ENCODE measurements around the gene PER2.
"Not testable (repeated sequence)": the region's sequence is repeated elsewhere in the genome, so short reads cannot be mapped to it uniquely, and the experiment has no call there.

Gene PER2

GRCh38 chr2:238331916-238332315 is 43.5 kb upstream of the PER2 start:
- Histone ChIP-seq H3K27me3 (ENCODE audit: insufficient read depth, insufficient read length) (no peaks in the 10 kb centered on the region), H3K36me3 (ENCODE audit: insufficient read depth, insufficient read length, low read length) (peaks cover 73% of the 10 kb centered on the region), H3K4me1 (ENCODE audit: insufficient read depth, insufficient read length) (no peaks in the 10 kb centered on the region), H3K4me3 (ENCODE audit: insufficient read length, low read depth) (no peak overlapping the region), H3K9me3 (ENCODE audit: insufficient read depth, low read length) (no peaks in the 10 kb centered on the region), H3K9ac (ENCODE audit: insufficient read length, low read depth) (no peak overlapping the region)
- TF ChIP-seq SUZ12 (IDR thresholded peaks at IDR 0.05; ENCODE audit: extremely low read depth, insufficient read depth, insufficient read length) (no peak), ZNF274 (IDR thresholded peaks at IDR 0.05; ENCODE audit: low read depth, low read length) (no peak), YY1 (IDR thresholded peaks at IDR 0.05; ENCODE audit: insufficient read depth, insufficient read length) (no peak)
- DNase-seq (ENCODE audit: low read depth, low spot score): no peak

- H3K27me3 ChIP-seq (ENCODE audit: insufficient read depth, insufficient read length): no peaks in the 10 kb centered on the region
- H3K4me1 ChIP-seq (ENCODE audit: insufficient read depth, insufficient read length): no peaks in the 10 kb centered on the region
- H3K9ac ChIP-seq (ENCODE audit: insufficient read length, low read depth): no peak overlapping the region
- no peak overlapping the region for H3K4me3 ChIP-seq (ENCODE audit: insufficient read length, low read depth)
- no peak for TF ChIP-seq YY1 (IDR thresholded peaks at IDR 0.05; ENCODE audit: insufficient read depth, insufficient read length)
- TF ChIP-seq ZNF274 (IDR thresholded peaks at IDR 0.05; ENCODE audit: low read depth, low read length): no peak
- no peak for TF ChIP-seq SUZ12 (IDR thresholded peaks at IDR 0.05; ENCODE audit: extremely low read depth, insufficient read depth, insufficient read length)
- peaks cover 79% of the 10 kb centered on the region for H3K36me3 ChIP-seq (ENCODE audit: insufficient read depth, insufficient read length, low read length)
- no peaks in the 10 kb centered on the region for H3K9me3 ChIP-seq (ENCODE audit: insufficient read depth, low read length)
- DNase-seq (ENCODE audit: low read depth, low spot score): no peak
Measured at GRCh38 chr2:238330391-238330790, 42.0 kb upstream of the PER2 start.

- Histone ChIP-seq H3K27me3 (ENCODE audit: insufficient read depth, insufficient read length) (no peaks in the 10 kb centered on the region), H3K36me3 (ENCODE audit: insufficient read depth, insufficient read length, low read length) (peaks cover 68% of the 10 kb centered on the region), H3K4me1 (ENCODE audit: insufficient read depth, insufficient read length) (no peaks in the 10 kb centered on the region), H3K9ac (ENCODE audit: insufficient read length, low read depth) (no peak overlapping the region), H3K9me3 (ENCODE audit: insufficient read depth, low read length) (no peaks in the 10 kb centered on the region), H3K4me3 (ENCODE audit: insufficient read length, low read depth) (no peak overlapping the region)
- DNase-seq (ENCODE audit: low read depth, low spot score): no peak
- TF ChIP-seq ZNF274 (IDR thresholded peaks at IDR 0.05; ENCODE audit: low read depth, low read length): no peak
- TF ChIP-seq SUZ12 (IDR thresholded peaks at IDR 0.05; ENCODE audit: extremely low read depth, insufficient read depth, insufficient read length): no peak
- TF ChIP-seq YY1 (IDR thresholded peaks at IDR 0.05; ENCODE audit: insufficient read depth, insufficient read length): no peak
Measured at GRCh38 chr2:238327751-238328150, 39.3 kb upstream of the PER2 start.

- Histone ChIP-seq H3K36me3 (ENCODE audit: insufficient read depth, insufficient read length, low read length) (peaks cover 63% of the 10 kb centered on the region), H3K4me3 (ENCODE audit: insufficient read length, low read depth) (no peak overlapping the region), H3K9me3 (ENCODE audit: insufficient read depth, low read length) (no peaks in the 10 kb centered on the region), H3K27me3 (ENCODE audit: insufficient read depth, insufficient read length) (peaks cover 2% of the 10 kb centered on the region), H3K9ac (ENCODE audit: insufficient read length, low read depth) (no peak overlapping the region), H3K4me1 (ENCODE audit: insufficient read depth, insufficient read length) (peaks cover under 1% of the 10 kb centered on the region)
- TF ChIP-seq ZNF274 (IDR thresholded peaks at IDR 0.05; ENCODE audit: low read depth, low read length): no peak
- TF ChIP-seq SUZ12 (IDR thresholded peaks at IDR 0.05; ENCODE audit: extremely low read depth, insufficient read depth, insufficient read length): no peak
- DNase-seq (ENCODE audit: low read depth, low spot score): no peak
Measured at GRCh38 chr2:238326801-238327365, 38.5 kb upstream of the PER2 start.

GRCh38 chr2:238325694-238326093 is 37.3 kb upstream of the PER2 start:
- Histone ChIP-seq H3K4me1 (ENCODE audit: insufficient read depth, insufficient read length) (peaks cover 5% of the 10 kb centered on the region), H3K4me3 (ENCODE audit: insufficient read length, low read depth) (no peak overlapping the region), H3K9ac (ENCODE audit: insufficient read length, low read depth) (no peak overlapping the region), H3K9me3 (ENCODE audit: insufficient read depth, low read length) (no peaks in the 10 kb centered on the region), H3K36me3 (ENCODE audit: insufficient read depth, insufficient read length, low read length) (peaks cover 58% of the 10 kb centered on the region), H3K27me3 (ENCODE audit: insufficient read depth, insufficient read length) (peaks cover 12% of the 10 kb centered on the region)
- TF ChIP-seq YY1 (IDR thresholded peaks at IDR 0.05; ENCODE audit: insufficient read depth, insufficient read length): no peak
- TF ChIP-seq SUZ12 (IDR thresholded peaks at IDR 0.05; ENCODE audit: extremely low read depth, insufficient read depth, insufficient read length): no peak
- TF ChIP-seq ZNF274 (IDR thresholded peaks at IDR 0.05; ENCODE audit: low read depth, low read length): no peak
- no peak for DNase-seq (ENCODE audit: low read depth, low spot score)

GRCh38 chr2:238324248-238324647 is 35.8 kb upstream of the PER2 start:
- H3K4me1 ChIP-seq (ENCODE audit: insufficient read depth, insufficient read length); H3K9ac ChIP-seq (ENCODE audit: insufficient read length, low read depth); H3K4me3 ChIP-seq (ENCODE audit: insufficient read length, low read depth); H3K9me3 ChIP-seq (ENCODE audit: insufficient read depth, low read length); DNase-seq (ENCODE audit: low read depth, low spot score): not testable (repeated sequence)
- Histone ChIP-seq H3K36me3 (ENCODE audit: insufficient read depth, insufficient read length, low read length) (peaks cover 44% of the 10 kb centered on the region), H3K27me3 (ENCODE audit: insufficient read depth, insufficient read length) (peaks cover 21% of the 10 kb centered on the region)

- no peak for TF ChIP-seq ZNF274 (IDR thresholded peaks at IDR 0.05; ENCODE audit: low read depth, low read length)
- no peak for TF ChIP-seq SUZ12 (IDR thresholded peaks at IDR 0.05; ENCODE audit: extremely low read depth, insufficient read depth, insufficient read length)
- no peak for TF ChIP-seq YY1 (IDR thresholded peaks at IDR 0.05; ENCODE audit: insufficient read depth, insufficient read length)
- no peak for DNase-seq (ENCODE audit: low read depth, low spot score)
- Histone ChIP-seq H3K27me3 (ENCODE audit: insufficient read depth, insufficient read length) (peaks cover 36% of the 10 kb centered on the region), H3K9me3 (ENCODE audit: insufficient read depth, low read length) (no peaks in the 10 kb centered on the region), H3K9ac (ENCODE audit: insufficient read length, low read depth) (peak overlapping the region; percentile 17), H3K36me3 (ENCODE audit: insufficient read depth, insufficient read length, low read length) (peaks cover 22% of the 10 kb centered on the region), H3K4me3 (ENCODE audit: insufficient read length, low read depth) (no peak overlapping the region), H3K4me1 (ENCODE audit: insufficient read depth, insufficient read length) (peaks cover 5% of the 10 kb centered on the region)
Measured at GRCh38 chr2:238322001-238322411, 33.6 kb upstream of the PER2 start.

- Histone ChIP-seq H3K4me3 (ENCODE audit: insufficient read length, low read depth) (peak overlapping the region; percentile 69), H3K9ac (ENCODE audit: insufficient read length, low read depth) (peak overlapping the region; percentile 79), H3K4me1 (ENCODE audit: insufficient read depth, insufficient read length) (peaks cover 5% of the 10 kb centered on the region), H3K27me3 (ENCODE audit: insufficient read depth, insufficient read length) (peaks cover 36% of the 10 kb centered on the region), H3K9me3 (ENCODE audit: insufficient read depth, low read length) (no peaks in the 10 kb centered on the region), H3K36me3 (ENCODE audit: insufficient read depth, insufficient read length, low read length) (peaks cover 16% of the 10 kb centered on the region)
- no peak for TF ChIP-seq SUZ12 (IDR thresholded peaks at IDR 0.05; ENCODE audit: extremely low read depth, insufficient read depth, insufficient read length)
- TF ChIP-seq ZNF274 (IDR thresholded peaks at IDR 0.05; ENCODE audit: low read depth, low read length): no peak
- TF ChIP-seq YY1 (IDR thresholded peaks at IDR 0.05; ENCODE audit: insufficient read depth, insufficient read length): no peak
- DNase-seq (ENCODE audit: low read depth, low spot score): no peak
Measured at GRCh38 chr2:238321467-238321866, 33.1 kb upstream of the PER2 start.
